ENCODE data around the gene ZNF524.

DNA sequence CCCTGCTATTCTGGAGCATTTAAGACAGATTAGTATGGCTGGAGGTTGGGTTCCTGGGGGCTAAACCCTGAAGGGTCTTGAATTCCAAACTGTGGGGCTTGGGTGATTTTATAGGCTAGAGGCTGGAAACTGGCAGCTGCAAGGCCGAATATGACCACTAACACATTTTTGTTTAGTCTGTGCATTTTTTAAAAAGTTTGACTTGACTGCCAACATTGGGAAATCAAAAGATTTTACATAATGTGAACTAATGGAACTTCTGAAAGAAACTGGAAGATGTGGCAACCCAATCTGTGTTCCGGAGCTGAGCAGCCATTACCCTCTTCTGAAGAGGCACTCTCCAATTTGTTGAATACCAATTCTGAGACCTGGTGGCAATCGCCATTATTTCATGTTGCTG lies 19.2 kb downstream of the ZNF524 start:
- TF ChIP-seq EZH2 (IDR thresholded peaks at IDR 0.05; ENCODE audit: insufficient read depth, poor library complexity, severe bottlenecking): no peak
- no peak for TF ChIP-seq EZH2phosphoT487 (IDR thresholded peaks at IDR 0.05; ENCODE audit: insufficient read depth, low read depth)

Measured in GM23248 (cell line).